NT2/D1 (cell line): Measurements from ENCODE around the gene CALD1.

Experiments
- DNase-seq: peaks from one replicate; pipeline ENCODE4 v3.0.0-alpha.2; 2011; ENCODE audit warnings: low read depth, low spot score
- H3K27me3 ChIP-seq: 2 replicates; pipeline ENCODE4 v1.6.0; 2011; ENCODE audit warnings: mild to moderate bottlenecking; ENCODE audit not compliant: insufficient read length, insufficient read depth
- H3K36me3 ChIP-seq: 2 replicates; pipeline ENCODE4 v1.6.1; 2011; ENCODE audit warnings: mild to moderate bottlenecking, low read length, mixed read lengths; ENCODE audit not compliant: insufficient read depth, insufficient read length
- H3K4me1 ChIP-seq: 2 replicates; pipeline ENCODE4 v1.5.1; 2011; ENCODE audit not compliant: insufficient read depth, insufficient read length
- H3K4me3 ChIP-seq: 2 replicates; pipeline ENCODE4 v1.5.1; 2011; ENCODE audit warnings: low read depth; ENCODE audit not compliant: insufficient read length
- H3K9ac ChIP-seq: 2 replicates; pipeline ENCODE4 v1.6.0; 2011; ENCODE audit warnings: low read depth; ENCODE audit not compliant: insufficient read length
- H3K9me3 ChIP-seq: 2 replicates; pipeline ENCODE4 v1.5.1; 2011; ENCODE audit warnings: mild to moderate bottlenecking, low read length; ENCODE audit not compliant: insufficient read depth
- SUZ12 ChIP-seq: IDR thresholded peaks from 2 replicates; pipeline ENCODE4 v1.6.1; 2011; ENCODE audit not compliant: insufficient read length, insufficient read depth; ENCODE audit errors: extremely low read depth
- YY1 ChIP-seq: IDR thresholded peaks from 2 replicates; pipeline ENCODE4 v1.6.1; 2011; ENCODE audit not compliant: insufficient read length, insufficient read depth
- ZNF274 ChIP-seq: IDR thresholded peaks from 2 replicates; pipeline ENCODE4 v1.6.1; 2011; ENCODE audit warnings: mild to moderate bottlenecking, low read depth, low read length

CALD1 gene

GRCh38 chr7:134874407-134874806, 95.0 kb downstream of the CALD1 start:
- no peaks in the 10 kb centered on the region for H3K27me3 ChIP-seq
- H3K9me3 ChIP-seq: no peaks in the 10 kb centered on the region
- H3K4me1 ChIP-seq: no peaks in the 10 kb centered on the region
- TF ChIP-seq ZNF274: no peak
- no peak for TF ChIP-seq YY1
- no peak for TF ChIP-seq SUZ12
- H3K9ac ChIP-seq: no peak overlapping the region
- no peak overlapping the region for H3K4me3 ChIP-seq
- DNase-seq: no peak
- peaks cover 57% of the 10 kb centered on the region for H3K36me3 ChIP-seq

GRCh38 chr7:134875867-134876266, 96.4 kb downstream of the CALD1 start:
- Histone ChIP-seq H3K4me3 (no peak overlapping the region), H3K36me3 (peaks cover 48% of the 10 kb centered on the region), H3K27me3 (no peaks in the 10 kb centered on the region), H3K9me3 (no peaks in the 10 kb centered on the region), H3K4me1 (no peaks in the 10 kb centered on the region), H3K9ac (no peak overlapping the region)
- no peak for DNase-seq
- TF ChIP-seq ZNF274 (no peak), SUZ12 (no peak), YY1 (no peak)

GRCh38 chr7:134878746-134879357, 99.4 kb downstream of the CALD1 start:
- H3K9ac ChIP-seq: no peak overlapping the region
- no peaks in the 10 kb centered on the region for H3K4me1 ChIP-seq
- H3K4me3 ChIP-seq: no peak overlapping the region
- no peak for DNase-seq
- no peaks in the 10 kb centered on the region for H3K9me3 ChIP-seq
- no peaks in the 10 kb centered on the region for H3K27me3 ChIP-seq
- peaks cover 33% of the 10 kb centered on the region for H3K36me3 ChIP-seq
- TF ChIP-seq SUZ12 (no peak), ZNF274 (no peak), YY1 (no peak)

GRCh38 chr7:134879815-134880475, 100.5 kb downstream of the CALD1 start:
- H3K4me3 ChIP-seq: no peak overlapping the region
- H3K27me3 ChIP-seq: no peaks in the 10 kb centered on the region
- H3K36me3 ChIP-seq: peaks cover 33% of the 10 kb centered on the region
- no peak overlapping the region for H3K9ac ChIP-seq
- no peak for DNase-seq
- H3K4me1 ChIP-seq: no peaks in the 10 kb centered on the region
- TF ChIP-seq YY1 (no peak), ZNF274 (no peak), SUZ12 (no peak)
- H3K9me3 ChIP-seq: no peaks in the 10 kb centered on the region

GRCh38 chr7:134882481-134882880, 103.0 kb downstream of the CALD1 start:
- Histone ChIP-seq H3K4me3 (no peak overlapping the region), H3K9ac (no peak overlapping the region), H3K27me3 (no peaks in the 10 kb centered on the region), H3K36me3 (peaks cover 27% of the 10 kb centered on the region), H3K9me3 (no peaks in the 10 kb centered on the region), H3K4me1 (no peaks in the 10 kb centered on the region)
- DNase-seq: no peak
- TF ChIP-seq ZNF274: no peak
- TF ChIP-seq YY1: no peak
- TF ChIP-seq SUZ12: no peak

- H3K4me1 ChIP-seq: no peaks in the 10 kb centered on the region
- H3K4me3 ChIP-seq: no peak overlapping the region
- peaks cover 48% of the 10 kb centered on the region for H3K36me3 ChIP-seq
- no peaks in the 10 kb centered on the region for H3K9me3 ChIP-seq
- no peak overlapping the region for H3K9ac ChIP-seq
- TF ChIP-seq ZNF274: no peak
- no peak for TF ChIP-seq YY1
- TF ChIP-seq SUZ12: no peak
- H3K27me3 ChIP-seq: no peaks in the 10 kb centered on the region
- DNase-seq: no peak
Measured at GRCh38 chr7:134885967-134886352, 106.5 kb downstream of the CALD1 start.

- Histone ChIP-seq H3K36me3 (peaks cover 47% of the 10 kb centered on the region), H3K4me1 (no peaks in the 10 kb centered on the region), H3K9ac (no peak overlapping the region), H3K27me3 (no peaks in the 10 kb centered on the region), H3K9me3 (no peaks in the 10 kb centered on the region), H3K4me3 (no peak overlapping the region)
- TF ChIP-seq SUZ12 (no peak), ZNF274 (no peak), YY1 (no peak)
- DNase-seq: no peak
Measured at GRCh38 chr7:134886353-134887057, 107.1 kb downstream of the CALD1 start.
